AG08396 (cell line): ENCODE measurements around the gene SENP7.
"Not testable (repeated sequence)": the region's sequence is repeated elsewhere in the genome, so short reads cannot be mapped to it uniquely, and the experiment has no call there.

Experiments
- DNase-seq: peaks from one replicate; pipeline ENCODE4 v3.0.0; 2012; ENCODE audit warnings: low spot score, mixed read lengths

SENP7 gene

GRCh38 chr3:101438641-101439040 lies 74.4 kb downstream of the SENP7 start:
- not testable (repeated sequence) for DNase-seq

- no peak for DNase-seq
Observed at GRCh38 chr3:101433652-101434051, 79.4 kb downstream of the SENP7 start.

- DNase-seq = no peak
Observed at GRCh38 chr3:101423984-101424888, 88.8 kb downstream of the SENP7 start.

GRCh38 chr3:101418851-101419250 lies 94.2 kb downstream of the SENP7 start:
- no peak for DNase-seq

GRCh38 chr3:101414121-101414520 lies 98.9 kb downstream of the SENP7 start:
- DNase-seq = no peak

GRCh38 chr3:101413656-101414055 lies 99.4 kb downstream of the SENP7 start:
- DNase-seq = no peak

- DNase-seq = no peak
Observed at GRCh38 chr3:101391413-101391950, 121.5 kb downstream of the SENP7 start.

- DNase-seq = no peak
Observed at GRCh38 chr3:101388706-101389105, 124.3 kb downstream of the SENP7 start.

GRCh38 chr3:101387351-101387750 lies 125.7 kb downstream of the SENP7 start:
- no peak for DNase-seq

- DNase-seq = no peak
Observed at GRCh38 chr3:101384426-101384825, 128.6 kb downstream of the SENP7 start.

GRCh38 chr3:101383656-101384055 lies 129.4 kb downstream of the SENP7 start:
- DNase-seq = no peak

GRCh38 chr3:101383156-101383575 lies 129.8 kb downstream of the SENP7 start:
- DNase-seq = no peak

- DNase-seq = peak; percentile 13
Observed at GRCh38 chr3:101381809-101382208, 131.2 kb downstream of the SENP7 start.

- DNase-seq = no peak
Observed at GRCh38 chr3:101379658-101380376, 133.2 kb downstream of the SENP7 start.

- DNase-seq = no peak
Observed at GRCh38 chr3:101377796-101378195, 135.2 kb downstream of the SENP7 start.

GRCh38 chr3:101377209-101377608 lies 135.8 kb downstream of the SENP7 start:
- no peak for DNase-seq

- no peak for DNase-seq
Observed at GRCh38 chr3:101375586-101375985, 137.4 kb downstream of the SENP7 start.

GRCh38 chr3:101362406-101362805 lies 150.6 kb downstream of the SENP7 start:
- DNase-seq = no peak

GRCh38 chr3:101351829-101352228 lies 161.2 kb downstream of the SENP7 start:
- no peak for DNase-seq

- DNase-seq = no peak
Observed at GRCh38 chr3:101340591-101340990, 172.4 kb downstream of the SENP7 start.

GRCh38 chr3:101333883-101334282 lies 179.1 kb downstream of the SENP7 start:
- DNase-seq = no peak

- no peak for DNase-seq
Observed at GRCh38 chr3:101329016-101329673, 183.9 kb downstream of the SENP7 start.
